ENCODE measurements around the gene HSD17B10.
A peak's percentile ranks its signal among the peaks of the same experiment; 100 is the strongest.
"Not testable (repeated sequence)": the region's sequence is repeated elsewhere in the genome, so short reads cannot be mapped to it uniquely, and the experiment has no call there.

HSD17B10 gene

DNA sequence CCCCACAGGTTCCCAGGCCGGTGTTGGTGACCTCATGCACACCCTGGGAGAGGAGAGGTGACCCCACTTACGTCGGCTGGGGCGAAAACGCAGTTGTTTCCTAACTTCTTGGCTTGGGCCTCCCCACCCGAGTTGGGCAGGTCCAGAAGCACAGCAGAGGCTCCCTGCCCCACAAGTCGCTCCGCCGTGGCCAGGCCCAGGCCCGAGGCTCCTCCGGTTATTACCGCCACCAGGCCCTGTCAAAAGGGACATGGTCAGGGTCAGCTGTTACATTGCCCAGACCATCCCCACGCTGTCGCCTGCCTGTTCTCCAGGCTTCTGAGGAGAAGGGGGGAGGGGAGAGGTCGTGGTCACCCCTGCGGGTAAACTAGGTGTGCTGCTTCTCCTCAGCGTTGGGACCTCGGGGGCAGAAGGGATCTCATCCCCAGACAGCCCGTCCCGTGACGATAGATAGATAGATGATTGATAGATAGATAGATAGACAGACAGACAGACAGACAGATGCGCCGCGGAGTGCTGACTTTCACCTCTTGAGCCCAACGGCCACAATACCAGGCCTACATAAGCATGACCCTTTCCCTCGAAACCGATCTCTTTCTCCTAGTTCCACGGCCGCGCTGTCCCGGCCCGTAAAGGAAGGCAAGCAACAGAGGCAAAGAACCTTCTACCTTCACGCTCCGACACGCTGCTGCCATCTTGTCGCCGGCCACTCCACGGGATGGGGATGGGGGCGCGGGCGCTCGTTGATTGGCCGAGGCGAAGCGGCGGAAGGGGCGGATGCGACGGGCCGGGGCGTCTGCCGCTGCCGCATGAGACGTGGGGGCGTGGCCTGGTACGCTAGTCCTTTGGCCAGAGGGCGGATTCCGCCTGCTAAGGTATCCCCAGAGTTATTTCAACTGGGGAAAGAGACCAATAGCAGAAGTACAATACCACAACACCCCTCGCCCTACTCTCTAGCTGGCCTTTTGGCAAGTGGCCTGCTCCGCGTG, at the start of gene HSD17B10:
Gene HSD17B10, minus strand, starts transcription at position 720 of the 989 bp plus-strand sequence. Its CDS starts 25 bp downstream, at position 695.
- peak; percentile 74 to 81 (median 77) for DNase-seq

DNA sequence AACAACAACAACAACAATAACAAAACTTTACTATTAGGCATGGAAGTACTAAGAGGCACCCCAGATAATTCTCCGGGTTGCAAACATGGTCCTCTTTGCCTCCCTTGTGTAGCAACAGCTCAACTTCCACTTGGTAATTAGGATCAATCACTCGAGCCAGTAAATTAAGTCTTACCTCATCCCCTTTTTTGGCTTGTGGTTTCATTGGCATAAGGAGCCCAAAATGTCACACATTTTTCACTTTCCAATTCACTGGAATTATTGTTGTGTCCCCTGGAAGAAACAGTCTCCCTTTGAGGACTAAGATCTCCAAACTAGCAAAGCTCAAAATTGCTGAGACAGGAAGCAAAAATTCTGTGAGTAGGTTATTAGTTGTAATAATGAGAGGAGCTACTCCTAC, 49.2 kb upstream of the HSD17B10 start:
- DNase-seq: no peak

DNA sequence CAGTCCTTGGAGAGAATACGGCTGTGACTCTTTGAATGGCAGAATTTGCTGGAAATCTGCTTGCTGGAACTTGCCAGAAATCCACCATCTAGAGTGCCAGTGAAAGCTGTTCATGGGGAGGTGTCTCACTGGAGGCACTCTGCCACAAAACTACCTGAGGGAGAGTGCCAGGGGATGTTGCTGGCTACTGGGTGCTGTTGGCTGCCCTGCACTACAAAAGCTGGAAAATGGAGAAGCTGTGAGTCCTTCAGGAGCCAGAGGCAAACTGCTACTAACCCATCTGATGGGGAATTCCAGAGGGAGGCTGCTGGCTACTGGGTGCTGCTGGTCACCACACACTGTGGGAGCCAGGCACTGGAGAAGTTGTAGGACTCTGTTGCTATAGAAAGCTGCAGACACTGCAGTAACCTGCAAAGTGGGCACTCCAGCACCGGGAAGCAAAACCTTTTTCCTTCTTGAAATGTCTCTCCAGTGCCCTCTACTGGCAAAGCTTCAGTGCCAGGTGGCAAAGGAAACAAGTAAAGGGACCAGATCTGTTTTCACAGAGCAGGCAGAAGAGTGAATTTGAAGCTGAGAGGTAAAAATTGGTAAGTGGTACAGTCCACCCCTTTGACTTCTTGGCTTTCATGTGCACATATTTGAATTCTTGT, 47.8 kb upstream of the HSD17B10 start:
- peak; percentile 7 to 54 (median 18) for DNase-seq

DNA sequence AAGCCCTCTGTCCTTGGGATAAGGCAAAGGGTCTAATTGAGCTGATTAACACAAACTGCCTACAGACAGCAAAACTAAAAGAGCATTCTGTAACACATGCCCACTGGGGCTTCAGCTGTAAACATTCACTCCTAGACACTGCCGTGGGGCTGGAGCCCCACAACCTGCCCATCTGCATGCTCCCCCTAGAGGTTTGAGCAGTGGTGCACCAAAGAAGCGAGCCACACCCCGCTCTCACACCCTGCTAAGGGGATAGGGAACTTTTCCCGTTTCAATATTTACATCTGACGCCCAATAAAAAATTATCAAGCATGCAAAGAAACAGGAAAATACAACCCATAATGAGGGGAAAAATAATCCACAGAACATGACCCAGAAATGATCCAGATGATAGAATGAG, 46.9 kb upstream of the HSD17B10 start:
- no peak for DNase-seq

DNA sequence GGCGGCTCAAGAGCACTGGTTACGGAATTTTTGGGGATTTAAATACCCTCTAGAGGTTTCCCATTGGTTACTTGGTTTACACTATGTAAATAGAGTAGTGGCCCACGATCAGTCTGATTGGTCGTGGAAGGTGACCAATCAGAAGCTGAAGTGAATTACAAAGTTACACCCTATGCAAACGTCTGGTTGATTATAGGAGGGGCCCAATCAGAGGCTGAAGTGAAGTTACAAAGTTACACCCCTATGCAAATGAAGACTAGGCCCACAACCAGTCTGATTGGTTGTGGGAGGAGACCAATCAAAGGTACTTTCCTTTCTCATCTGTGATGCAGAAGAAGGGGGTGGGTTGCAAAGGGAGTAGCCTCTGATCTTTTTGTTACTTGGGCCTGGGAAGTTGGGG, 45.1 kb upstream of the HSD17B10 start:
- no peak for DNase-seq

DNA sequence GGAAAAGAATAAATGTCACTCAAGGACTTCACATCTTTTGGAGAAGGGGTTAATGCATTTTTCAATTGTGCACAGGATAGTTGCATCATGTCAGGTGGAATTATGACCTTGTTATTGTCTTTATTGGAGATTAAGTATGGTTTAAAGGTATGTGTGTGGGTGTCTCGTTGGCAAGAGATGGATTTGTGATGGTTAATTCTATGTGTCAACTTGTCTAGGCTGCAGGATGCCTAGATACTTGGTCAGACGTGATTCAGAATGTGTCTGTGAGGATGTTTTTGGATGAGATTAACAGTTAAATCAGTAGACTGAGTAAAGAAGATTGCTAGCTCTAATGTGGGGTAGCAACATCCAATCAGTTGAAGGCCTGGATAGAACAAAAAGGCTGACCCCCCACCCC, 42.2 kb upstream of the HSD17B10 start:
- DNase-seq: no peak

DNA sequence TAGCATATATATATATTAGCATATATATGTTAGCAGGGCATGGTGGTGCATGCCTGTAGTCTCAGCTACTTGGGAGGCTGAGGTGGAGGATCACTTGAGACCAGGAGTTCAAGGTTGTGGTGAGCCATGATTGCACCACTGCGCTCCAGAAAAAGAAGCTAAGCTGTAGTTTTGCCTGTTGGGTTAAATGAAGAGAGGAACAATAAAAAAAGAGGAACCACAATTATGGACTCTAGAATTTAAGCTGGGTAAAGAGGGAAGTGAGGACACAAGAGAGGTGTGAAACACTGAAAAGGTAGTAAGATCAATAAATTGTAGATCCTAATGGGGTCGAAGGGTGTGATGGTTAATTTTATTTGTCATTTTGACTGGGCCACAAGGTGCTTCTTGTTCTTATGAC, 40.5 kb upstream of the HSD17B10 start:
- no peak for DNase-seq

DNA sequence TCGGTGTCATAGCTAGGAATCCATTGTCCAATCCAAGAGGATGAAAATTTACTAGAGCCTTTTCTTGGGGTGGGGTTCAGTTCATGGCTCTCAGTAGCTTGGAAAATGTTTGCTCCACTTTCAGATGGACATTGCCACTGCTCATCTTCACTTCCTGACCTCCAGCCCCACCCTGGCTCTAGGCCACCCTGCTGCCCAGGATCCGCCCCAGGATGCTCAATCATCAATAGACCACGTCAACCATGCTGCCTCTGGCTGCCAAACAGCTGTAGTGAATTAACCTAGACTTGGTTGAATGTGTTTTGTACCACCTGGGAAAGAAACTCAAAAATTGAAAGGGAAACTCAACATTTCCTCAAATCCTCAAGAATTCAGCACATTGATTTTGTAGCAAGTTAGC, 37.2 kb upstream of the HSD17B10 start:
- no peak for DNase-seq

DNA sequence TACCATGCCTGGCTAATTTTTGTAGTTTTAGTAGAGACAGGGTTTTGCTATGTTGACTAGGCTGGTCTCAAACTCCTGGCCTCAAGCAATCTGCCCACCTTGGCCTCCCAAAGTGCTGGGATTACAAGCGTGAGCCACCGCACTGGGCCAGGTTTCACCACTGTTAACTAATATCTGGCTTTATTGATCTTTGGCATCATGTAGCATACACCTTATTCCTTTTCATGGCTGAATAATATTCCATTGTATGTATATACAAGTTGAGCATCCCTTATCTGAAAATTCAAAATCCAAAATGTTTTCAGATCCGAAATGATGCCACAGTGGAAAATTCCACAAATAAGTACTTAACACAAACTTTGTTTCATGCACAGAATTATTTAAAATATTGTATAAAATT, 34.5 kb upstream of the HSD17B10 start:
- DNase-seq: not testable (repeated sequence)

DNA sequence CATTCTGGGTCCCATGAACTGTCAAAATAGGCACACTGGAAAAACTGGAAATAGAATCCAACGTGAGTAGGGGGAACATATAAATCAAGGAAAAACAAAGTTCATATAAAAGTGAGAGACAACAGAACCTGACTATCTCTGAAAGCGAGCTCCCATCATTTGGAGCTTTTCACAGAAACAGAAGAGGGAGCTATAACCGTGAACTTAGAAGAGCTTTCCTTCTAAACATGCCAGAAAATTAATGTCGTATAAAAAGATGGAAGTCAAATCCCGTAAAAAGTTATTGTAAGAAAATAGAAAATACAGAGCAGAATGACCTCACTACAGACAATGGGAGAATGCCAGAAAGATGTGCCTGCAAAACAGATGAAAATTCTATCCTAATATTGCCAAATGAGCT, 23.9 kb upstream of the HSD17B10 start:
- DNase-seq: no peak

DNA sequence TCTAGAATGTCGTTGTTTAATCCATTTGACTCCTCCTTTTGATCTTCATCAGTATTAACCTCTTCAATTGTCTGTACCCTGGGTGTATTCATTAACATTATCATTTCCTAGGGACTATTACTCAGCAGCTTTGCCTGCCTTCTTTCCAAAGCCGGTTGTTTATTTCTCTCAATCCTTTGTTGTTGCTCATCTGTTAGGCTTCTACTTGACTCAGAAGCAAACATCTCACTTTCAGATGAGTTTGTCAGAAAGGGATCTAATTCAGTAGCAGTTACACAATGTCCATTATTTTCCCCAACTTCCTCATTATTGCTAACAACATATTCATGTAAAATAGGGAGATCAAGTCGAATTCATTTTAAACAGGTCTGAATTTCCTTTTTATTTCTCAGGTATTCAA, 22.1 kb upstream of the HSD17B10 start:
- DNase-seq: no peak

DNA sequence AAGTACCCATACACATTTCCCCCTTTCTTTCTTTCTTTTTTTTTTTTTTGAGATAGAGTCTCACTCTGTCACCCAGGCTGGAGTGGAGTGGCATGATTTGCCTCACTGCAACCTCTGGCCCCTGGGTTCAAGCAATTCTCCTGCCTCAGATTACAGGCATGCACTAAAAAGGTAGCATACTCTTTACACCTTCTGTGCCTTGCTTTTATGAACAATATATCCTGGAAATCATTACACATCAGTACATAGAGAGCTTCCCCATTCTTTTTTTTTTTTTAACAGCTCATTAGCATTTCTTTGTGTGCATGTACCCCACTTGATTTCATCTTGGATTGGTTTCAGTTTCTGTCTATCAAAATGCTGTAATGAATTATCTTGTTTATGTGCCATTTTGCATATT, 18.6 kb upstream of the HSD17B10 start:
- DNase-seq: no peak

DNA sequence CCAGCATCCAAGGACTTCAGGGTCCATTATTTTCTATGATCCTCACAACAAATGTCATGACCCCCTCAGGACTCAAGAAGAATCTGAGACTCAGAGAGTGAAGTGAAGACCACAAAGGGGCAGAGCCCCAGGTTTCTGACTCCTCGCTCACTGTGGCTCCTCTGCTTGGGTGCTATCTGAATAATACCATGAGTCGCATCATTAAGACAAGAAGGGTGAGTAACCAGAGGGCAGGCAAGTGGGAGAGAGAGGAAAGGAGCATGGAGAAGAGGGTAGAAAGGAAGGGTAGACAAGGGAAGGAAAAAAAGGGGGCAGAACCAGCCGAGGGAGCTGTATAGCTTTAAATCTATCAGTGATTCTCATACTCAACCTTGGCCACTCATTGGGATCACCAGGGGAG, 15.5 kb upstream of the HSD17B10 start:
- DNase-seq: no peak

DNA sequence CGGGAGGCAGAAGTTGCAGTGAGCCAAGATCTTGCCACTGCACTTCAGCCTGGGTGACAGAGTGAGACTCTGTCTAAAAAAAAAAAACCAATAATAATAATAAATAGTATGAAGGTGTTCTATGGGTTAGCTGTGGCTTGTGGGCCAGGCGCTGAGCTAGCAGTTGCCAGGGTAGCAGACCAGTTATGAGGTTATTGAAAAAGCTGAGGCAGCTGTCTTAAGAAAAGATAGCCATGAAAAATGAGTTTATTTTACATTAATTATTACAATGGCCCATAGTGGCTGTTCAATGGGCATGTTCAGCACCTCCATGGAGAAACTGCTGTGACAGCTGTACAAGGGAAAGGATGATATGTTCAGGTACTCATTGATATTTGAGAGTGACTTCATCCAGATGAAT, 13.3 kb upstream of the HSD17B10 start:
- no peak for DNase-seq

DNA sequence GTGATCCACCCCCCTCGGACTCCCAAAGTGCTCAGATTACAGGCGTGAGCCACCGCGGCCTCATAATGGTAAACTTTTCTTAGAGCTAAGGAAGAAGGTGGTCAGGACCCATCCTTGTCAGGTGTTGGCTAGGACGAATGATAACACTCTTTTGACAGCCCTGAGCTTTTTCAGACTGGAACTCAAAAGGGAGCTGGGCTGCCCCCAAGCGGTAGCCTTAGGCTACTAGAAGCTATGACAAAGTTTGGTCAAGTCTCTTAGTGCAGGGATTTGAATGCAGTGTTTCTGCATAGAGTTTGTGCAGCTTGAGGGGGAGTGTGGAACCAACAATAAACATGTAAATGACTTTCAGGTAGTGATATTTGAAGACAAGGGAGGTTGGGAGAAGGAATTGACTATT, 11.8 kb upstream of the HSD17B10 start:
- DNase-seq: peak in 4 of 6 experiments; percentile 4 to 29 (median 21)

DNA sequence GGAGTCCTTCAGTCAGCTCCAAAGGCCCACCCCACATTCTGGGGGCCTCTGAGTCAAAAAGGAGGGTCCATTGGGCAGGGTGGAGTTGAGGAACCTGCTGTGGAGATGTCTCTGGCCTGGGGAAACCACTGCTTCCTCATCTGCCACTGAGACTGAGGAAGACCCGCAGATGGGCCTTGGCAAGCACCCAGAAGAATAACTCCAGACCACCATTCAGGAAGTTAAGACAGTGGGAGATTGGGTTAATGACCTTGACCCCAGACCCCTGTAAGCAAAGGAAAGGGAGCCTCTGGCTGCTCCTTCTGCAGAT, 8.1 kb upstream of the HSD17B10 start:
- DNase-seq: no peak

DNA sequence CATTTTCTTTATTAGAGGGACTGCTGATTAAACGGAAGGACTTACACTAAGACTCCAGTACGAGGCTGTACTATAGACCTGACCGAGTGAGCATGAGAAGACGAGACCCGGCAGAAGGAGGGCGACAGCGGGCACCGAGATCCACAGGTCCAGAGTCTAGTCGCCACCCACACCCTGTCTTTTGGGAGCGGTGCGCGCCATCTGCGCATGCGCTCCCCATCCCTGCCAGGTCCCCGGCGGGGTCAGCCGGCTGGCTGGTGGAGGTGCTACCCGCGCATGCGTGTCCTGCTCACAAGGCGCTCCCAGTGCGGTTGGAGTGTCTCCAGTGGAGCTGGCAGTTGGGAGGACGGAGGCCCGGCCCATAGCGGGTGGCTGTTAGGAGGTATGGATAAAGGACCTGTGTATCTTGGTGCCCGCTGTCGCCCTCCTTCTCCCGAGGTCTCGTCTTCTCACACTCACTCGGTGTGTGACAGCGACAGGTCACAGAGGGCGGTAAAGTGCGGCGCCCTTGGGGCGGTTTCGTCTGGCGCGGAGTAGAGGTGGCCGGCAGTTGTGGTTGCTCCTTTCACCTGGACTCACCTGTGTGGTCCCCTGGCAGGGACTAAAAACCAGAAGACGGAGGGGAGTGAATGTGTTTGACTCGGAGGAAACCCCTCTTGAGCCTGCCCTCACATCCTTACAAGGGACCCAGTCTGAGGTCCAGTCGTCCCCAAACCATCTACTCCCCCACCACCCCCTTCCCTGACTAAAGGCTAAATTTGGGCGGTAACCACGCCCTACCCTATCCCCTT, 7.6 kb upstream of the HSD17B10 start:
- peak; percentile 13 to 70 (median 58) for DNase-seq

DNA sequence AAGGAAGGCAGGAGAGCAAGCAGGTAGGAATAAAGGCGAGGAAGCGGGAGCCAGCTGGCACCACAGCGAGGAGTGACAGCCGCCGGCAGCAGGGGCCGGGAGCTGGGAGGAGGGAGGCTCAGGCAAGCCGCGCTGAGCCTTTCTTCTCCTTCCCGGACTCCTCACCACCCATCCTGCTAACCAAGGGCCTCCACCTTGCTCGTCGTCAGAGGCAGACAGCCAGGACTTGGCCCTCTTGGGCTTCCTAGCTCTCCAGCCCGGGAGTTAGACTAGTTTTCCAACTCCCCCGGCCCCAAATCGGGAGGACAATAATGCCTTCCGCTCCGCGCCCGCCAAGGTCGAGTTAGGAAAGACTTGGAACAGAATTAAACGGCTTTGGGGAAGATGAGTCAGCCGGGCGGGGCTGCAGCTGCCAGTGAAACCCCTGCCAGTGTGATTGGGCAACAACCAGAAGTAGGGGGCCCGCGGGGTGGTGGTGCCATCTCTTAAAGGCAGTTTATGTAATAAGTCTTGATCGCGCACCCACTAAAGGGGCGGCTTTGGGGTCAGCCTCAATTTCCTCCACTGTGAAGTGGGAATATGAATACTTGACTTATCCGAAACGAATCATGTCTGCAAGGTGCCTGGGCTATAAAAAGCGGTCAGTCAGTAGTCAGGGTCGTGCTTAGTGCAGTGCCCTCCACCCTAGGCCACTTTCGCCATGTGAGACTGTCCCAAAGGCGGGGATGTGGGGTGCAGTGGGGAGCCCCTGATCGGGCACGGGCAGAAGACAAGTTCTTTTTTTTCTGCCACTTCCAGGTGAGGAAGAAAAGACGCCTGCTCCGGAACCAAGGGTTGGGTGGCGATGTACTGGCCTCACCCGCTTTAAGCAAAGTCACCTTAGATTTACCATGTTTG, 6.7 kb upstream of the HSD17B10 start:
- peak in 1 of 6 experiments; percentile 7 for DNase-seq

DNA sequence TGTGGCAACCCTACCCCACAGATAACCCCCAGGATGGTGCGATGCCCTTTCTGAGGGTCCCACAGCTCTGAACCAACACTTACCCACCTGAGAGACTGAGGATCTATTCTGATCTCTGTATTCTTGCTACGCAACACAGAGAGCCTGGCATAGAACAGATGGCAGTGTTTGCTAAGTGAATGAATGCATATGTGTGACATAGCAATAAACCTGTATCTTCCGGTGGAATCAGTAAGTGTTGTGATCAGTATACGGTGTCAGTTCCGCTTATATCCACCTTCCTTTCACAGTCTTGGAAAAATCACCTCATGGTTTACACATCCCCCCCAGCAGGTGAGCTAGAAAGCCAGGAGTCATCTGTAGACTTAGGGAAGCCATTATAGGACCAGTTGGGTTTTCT, 5.9 kb upstream of the HSD17B10 start:
- no peak for DNase-seq

DNA sequence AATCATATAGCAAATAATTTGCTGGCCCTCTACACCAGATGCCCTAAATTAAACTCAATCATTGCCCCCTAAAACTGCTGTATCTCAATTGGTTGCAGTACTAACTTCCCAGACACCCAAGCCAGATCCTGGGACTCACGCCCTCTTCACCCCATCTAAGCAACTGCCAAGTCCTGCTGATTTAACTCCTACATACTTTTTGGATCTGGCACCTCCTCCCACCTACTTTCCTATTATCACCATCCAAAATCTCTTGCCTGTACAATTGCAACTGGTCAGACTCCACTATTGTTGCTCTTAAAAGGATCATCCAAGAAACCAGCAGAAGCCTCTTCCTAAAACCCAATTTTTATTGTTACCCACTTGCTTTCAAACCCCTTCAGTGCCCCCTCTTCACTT, 4.7 kb upstream of the HSD17B10 start:
- no peak for DNase-seq

DNA sequence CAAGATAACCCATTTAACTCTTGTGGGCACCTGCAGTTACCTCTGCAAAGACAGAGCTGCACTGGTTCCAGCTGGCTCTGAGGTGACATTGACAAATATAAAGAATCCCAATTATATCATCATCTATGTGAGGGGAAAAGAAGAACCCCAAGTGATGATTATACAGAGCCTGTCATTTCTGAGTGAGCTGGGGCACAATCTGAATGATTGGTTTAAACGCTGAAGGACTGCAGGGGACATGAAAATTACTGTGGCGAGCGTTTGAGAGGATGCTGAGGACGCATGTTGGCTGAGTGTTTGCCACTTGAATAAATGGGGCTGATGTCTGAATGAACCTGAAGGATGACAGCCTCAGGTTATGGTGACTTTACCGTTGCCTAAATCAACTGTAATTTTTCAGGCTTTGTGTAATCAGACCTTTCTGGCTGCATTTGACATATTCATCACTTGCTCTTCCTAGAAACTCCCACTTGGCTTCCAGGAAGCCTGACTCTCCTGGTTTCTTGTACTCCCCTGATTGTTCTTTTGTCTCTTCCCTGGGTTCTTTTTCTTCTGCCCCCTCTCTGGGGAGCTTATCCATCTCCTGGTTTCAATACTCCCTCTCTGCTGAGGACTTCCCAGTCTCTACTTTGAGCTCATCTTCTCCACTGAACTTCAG, 4.1 kb upstream of the HSD17B10 start:
- no peak for DNase-seq

DNA sequence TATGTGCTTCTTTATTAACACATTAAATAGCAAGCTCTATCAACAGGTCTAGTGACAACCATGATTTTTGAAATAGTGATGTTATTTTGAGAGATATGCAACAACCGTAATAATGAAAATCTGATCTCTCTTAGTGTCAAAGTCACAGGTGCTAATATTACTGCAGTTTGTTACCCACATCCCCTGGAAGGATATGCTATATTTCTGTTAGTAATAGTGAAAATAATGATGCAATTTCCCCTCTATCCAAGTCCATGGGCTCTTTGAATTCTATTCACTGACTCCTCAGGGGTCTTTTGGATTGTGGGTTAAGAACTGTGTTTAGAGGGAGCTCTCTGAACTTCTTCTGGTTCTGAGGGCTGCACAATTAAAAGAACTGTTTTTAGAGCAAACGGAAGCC, 3.0 kb upstream of the HSD17B10 start:
- no peak for DNase-seq

Measured in stimulated activated naive CD4-positive, alpha-beta T cell (primary cell).